GM18505 (cell line): Measurements from ENCODE around the gene P3H2.

Experiments
- ATAC-seq: cut with Tn5 transposase; IDR thresholded peaks from one replicate; pipeline ENCODE4 v1.9.1; 2021; ENCODE audit not compliant: unreplicated experiment
- POLR2A ChIP-seq: IDR thresholded peaks from 4 replicates; pipeline ENCODE4 v1.6.1; 2011; ENCODE audit warnings: borderline replicate concordance; ENCODE audit not compliant: insufficient read depth, insufficient read length; ENCODE audit errors: extremely low read depth

P3H2 gene

GRCh38 chr3:189948724-189949045, 172.0 kb downstream of the P3H2 start:
- no peak for TF ChIP-seq POLR2A
- no peak for ATAC-seq

DNA sequence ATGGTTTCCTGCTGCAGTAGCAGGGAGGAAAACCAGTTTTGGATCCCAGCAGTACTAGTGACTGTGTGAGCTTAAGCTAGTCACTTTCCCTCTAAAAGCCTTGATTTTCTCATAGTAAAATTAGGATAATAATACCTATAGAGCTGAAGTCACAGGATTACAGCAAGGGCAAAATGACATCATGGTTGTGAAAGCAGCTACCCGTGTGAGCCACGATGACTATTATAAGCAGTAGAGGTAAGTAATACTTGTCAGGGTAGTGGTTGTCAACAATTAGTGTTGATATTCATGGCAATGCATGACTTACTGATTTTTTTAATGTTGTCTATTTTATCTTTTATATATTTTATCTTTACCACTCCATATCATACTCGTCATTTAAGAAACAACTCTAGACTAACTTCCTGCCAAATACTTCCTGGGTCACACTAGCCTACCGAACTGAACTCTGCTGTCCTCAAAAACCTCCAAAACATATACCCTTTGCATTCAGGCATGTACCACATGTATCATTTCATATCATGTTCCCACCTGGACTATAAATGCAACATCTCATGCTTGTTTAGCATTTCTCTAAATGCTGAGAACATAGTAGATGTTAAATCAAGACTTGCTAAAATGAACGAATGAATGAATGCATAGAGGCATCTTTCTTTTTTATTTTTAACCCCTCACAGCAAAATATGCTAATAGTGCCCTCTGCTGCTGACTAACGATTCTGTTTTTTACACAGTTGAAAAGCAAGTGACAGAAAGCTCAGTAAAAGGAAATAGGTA, 172.6 kb downstream of the P3H2 start:
- no peak for ATAC-seq
- no peak for TF ChIP-seq POLR2A

- ATAC-seq, result no peak
- TF ChIP-seq POLR2A, result no peak
Measured at GRCh38 chr3:189947068-189947467, 173.6 kb downstream of the P3H2 start.

DNA sequence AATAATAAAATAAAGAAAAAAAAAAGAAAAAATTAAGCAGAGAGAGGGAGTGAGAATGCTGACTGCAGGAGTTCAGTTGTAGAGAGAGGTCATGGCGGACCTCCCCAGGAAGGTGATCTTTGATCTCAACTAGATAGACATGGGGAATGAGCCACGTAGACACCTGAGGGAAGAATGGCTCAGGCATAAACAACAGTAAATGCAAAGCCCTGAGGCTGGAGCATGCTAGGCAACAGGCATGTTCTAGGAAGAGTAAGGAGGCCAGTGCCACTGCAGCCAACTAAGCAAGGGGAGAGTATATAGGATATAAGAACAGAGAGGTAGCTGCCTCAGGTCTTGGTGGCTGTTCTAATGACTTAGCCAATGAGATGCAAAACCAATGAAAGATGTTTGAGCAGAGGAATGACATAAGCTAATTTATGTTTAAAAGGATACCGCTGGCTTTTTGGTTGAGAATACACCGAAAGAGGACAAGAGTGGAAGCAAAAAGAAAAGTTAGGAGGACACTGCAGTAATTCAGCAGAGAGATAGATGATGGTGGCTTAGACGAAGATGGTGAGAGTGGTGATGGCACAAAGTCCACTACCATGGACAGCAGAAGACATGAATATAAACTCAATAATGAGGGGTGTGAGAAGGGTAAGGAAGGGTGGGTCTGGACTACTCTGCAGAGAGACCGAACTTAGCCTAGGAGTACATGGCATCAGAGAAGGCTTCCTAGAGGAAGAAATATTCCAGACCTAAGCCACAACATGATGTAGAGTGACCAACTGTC, 174.6 kb downstream of the P3H2 start:
- no peak for TF ChIP-seq POLR2A
- ATAC-seq, result no peak

DNA sequence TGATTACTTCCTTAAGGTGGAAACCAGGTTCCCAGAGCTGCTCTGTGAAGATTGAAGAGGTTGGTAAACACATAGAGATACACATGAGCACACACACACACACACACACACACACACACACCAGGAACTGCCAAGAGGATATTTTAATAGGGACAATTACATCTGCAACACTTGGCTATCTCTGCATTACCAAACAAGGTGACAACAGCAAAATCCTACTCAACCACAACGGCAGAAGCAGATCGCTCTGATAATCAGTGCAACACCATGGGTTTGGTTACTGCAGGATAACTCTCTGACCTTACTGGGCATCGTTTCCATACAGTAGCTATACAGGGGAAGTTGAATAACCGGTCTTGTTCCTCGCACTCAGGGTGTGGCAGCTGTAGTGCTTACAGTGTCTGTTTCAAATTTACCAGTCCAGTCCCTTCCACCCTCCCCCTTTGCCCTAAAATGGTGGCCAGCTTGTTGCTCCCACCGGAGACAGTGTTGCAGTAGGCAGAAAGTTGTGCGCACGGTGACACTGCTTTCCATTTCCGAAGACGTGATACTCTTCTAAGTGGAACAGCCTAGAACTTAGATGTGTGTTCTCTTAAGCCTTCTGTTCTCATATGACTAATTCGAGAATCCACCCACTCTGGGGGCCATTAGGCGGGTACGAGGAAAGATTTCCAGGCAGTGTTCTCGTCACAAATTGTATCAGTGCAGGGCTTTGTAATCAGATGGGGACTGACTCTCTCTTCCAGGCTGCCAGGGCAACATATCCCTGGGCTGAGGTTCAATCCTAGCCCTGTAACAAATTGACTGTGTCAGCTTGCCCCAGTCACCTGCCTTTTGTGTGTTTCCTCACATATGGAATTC, 176.2 kb downstream of the P3H2 start:
- TF ChIP-seq POLR2A, result no peak
- no peak for ATAC-seq

DNA sequence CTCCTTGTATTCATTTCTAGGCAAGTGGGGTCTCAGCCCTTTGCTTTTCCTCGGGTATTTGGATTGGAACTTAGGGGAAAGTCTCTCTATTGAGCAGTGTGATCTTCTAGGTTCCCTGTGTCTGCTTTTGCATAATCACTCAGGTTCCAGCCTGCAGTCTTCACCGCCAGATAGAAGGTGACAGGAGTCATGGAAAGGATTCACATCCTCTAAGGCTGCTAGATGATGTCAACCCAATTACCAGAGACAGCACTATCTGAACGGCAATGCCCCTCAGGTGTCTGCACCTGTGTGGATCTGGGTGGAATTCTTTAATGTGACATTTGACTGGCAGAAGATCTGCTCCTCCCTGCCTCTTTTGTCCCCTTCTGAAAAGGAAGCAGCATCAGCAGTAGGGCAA, 177.7 kb downstream of the P3H2 start:
- no peak for TF ChIP-seq POLR2A

GRCh38 chr3:189941679-189942078, 179.0 kb downstream of the P3H2 start:
- no peak for TF ChIP-seq POLR2A
- ATAC-seq, result no peak

More for the DNA sequence above, 177.7 kb downstream of the P3H2 start:
- ATAC-seq, result no peak

DNA sequence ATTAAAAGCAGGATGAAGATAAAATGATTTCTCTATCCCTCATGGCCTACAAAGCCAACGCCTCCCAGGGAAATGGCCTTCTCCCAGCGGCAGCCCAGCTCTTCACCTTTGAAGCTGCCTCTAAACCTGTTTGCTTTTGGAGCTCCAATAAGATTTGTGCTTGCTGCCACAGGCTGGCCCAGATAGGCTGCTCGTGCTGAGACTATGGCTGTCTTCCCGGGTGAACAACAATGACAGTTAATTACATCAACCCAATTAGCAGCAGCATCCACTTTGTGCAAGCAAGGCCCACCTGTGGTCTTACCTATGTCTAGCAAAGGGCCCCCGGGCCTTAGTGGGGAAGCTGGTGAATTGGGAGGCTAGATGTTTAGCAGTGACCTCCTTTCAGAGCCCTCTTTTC, 179.6 kb downstream of the P3H2 start:
- no peak for TF ChIP-seq POLR2A
- ATAC-seq, result no peak

DNA sequence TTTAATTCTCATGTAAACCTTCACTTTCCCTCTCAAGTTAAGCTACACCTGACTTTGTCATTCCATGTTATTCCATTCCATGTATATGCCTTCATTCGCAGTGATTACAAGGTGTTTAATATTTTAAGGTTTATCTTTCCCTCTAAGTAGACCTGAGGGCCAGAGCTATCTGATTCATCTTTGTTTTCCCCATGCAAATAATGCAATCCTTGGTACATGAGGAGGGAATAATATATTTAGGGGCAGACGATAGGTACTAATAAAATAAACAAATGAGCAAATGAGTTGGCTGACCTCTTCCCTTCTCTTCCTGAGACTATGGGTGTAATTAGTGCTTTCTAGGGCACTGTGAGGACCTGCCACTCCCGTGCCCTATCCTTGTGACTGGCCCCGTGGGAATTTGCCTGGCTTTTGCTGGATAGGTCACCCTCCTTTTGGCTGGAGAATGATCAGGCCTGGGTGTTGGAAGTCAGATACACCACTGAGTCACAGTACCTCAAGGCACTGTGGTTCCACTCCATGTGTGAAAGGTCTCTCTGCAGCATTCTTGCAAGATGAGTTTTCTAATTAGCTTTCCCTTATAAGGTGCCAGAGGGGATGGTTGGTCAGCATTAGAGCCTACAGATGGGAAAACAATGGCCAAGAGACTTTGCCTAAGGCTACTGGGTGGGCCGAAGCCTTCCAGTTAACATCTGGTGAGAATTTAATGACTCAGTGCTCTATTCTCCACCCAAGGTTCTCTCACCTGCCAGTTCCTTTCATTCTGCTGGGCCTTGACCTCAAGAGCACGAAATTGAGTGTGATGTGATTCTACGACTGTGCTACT, 183.2 kb downstream of the P3H2 start:
- TF ChIP-seq POLR2A, result no peak
- no peak for ATAC-seq

DNA sequence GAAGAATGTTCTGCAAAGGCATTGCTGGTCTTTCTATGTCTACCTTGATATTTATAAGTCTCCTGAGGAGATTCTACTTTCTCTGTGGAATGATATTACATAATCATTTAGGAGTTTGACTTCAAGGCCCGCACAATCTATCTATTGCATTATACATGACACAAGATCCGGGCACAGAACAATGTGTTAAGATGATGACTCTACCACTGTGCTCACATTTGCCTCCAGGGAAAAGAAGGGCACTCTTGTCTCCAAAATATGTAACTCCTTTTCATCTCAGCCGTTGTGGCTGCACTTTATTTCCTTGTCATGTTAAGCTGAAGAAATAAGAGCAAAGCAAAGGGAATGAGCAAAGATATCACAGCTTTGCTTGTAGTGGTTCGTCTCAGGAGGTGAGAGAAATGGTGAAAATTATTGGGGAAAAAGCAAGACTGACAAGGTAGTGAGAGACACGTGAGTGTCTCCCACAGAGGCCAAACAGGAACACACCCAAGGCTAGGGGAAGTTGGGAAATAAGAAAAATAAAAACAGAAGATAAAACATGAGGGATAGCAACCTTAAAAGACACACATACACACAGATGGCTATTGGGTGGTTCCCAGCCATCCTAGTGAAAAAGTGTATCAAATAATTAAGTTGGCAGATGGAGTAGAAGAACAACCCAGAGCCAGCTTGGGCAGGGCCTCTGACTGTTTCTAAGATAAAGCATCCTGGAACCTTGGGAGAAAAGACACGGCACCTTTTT, 184.3 kb downstream of the P3H2 start:
- TF ChIP-seq POLR2A, result no peak
- ATAC-seq, result no peak

DNA sequence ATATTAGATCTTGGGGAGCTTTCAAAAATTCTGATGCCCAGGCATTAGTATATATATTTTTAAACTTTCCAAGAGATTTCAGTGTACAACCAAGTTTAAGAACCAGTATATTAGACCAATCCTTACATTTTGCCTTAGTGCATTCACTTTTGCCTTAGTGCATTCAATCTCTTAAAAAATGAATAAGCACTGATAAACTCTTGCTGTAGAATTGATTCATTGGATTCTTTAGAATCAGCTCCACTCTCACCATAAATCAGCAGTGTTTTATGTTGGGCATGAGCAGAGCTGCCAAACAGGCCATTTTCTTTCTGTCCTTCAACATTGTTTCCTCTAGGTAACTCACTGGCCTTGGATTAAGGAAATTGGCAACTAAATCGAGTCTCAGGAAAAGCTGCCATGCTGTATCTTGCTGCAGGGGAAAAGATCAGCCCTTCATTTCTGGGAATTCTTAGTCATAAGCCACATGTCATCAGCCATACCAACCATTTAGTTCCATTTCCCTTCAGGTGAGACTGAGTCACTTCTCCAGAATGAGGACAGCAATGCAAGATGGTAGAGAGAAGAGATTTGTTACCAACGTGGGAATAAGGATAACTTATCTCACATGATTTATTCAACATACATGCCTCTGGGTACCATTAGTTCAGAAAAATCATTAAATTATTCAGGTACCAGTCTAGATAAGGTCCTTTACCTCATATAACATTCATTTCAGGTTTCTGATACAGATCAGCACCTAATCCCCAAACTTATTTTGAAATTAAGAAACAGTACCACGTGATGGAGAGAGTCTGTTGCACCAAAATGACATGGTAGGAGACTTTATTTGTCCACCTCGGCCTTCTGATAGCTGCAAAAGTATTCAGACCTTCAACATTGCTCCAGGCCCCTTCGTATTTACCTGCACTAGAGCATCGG, 192.5 kb downstream of the P3H2 start:
- no peak for TF ChIP-seq POLR2A
- no peak for ATAC-seq
